RWPE2 (cell line): ENCODE data around the gene DSCAM.

Experiments used
- ATAC-seq: fragments of 200-7000 bp; cut with Tn5 transposase; 3 replicates; pipeline ENCODE4 v1.9.1; 2021; ENCODE audit warnings: low read depth
- DNase-seq: peaks from one replicate; pipeline ENCODE4 v3.0.0-alpha.2; 2020; ENCODE audit warnings: low spot score
- H3K27ac ChIP-seq: fragments of 450-650 bp; 2 replicates; pipeline ENCODE4 v1.5.1; 2017; ENCODE audit warnings: mild to moderate bottlenecking; ENCODE audit not compliant: poor library complexity, severe bottlenecking
- H3K27me3 ChIP-seq: fragments of 250-450 bp; sonication (Bioruptor Pico); 2 replicates; pipeline ENCODE4 v1.5.1; 2021; ENCODE audit warnings: mild to moderate bottlenecking, moderate library complexity; ENCODE audit not compliant: insufficient read depth, poor library complexity, severe bottlenecking
- H3K36me3 ChIP-seq: fragments of 250-450 bp; sonication (Bioruptor Pico); 2 replicates; pipeline ENCODE4 v1.5.1; 2020; ENCODE audit warnings: low read depth, mild to moderate bottlenecking, moderate library complexity
- H3K4me1 ChIP-seq: fragments of 250-450 bp; sonication (Bioruptor Pico); 2 replicates; pipeline ENCODE4 v1.5.1; 2021; ENCODE audit warnings: mild to moderate bottlenecking, moderate library complexity; ENCODE audit not compliant: insufficient read depth, poor library complexity, severe bottlenecking
- H3K4me3 ChIP-seq: fragments of 250-450 bp; sonication (Bioruptor Pico); 2 replicates; pipeline ENCODE4 v1.5.1; 2021; ENCODE audit warnings: mild to moderate bottlenecking, moderate library complexity; ENCODE audit not compliant: severe bottlenecking
- H3K9me3 ChIP-seq: fragments of 250-450 bp; sonication (Bioruptor Pico); 2 replicates; pipeline ENCODE4 v1.5.1; 2021; ENCODE audit warnings: mild to moderate bottlenecking, moderate library complexity; ENCODE audit not compliant: severe bottlenecking
- TF ChIP-seq, protein P1 (sequence below): fragments of 450-650 bp; IDR thresholded peaks from one replicate; pipeline ENCODE4 v1.5.1; 2017; ENCODE audit warnings: mild to moderate bottlenecking, moderate library complexity; ENCODE audit not compliant: poor library complexity, severe bottlenecking

Gene DSCAM

DNA sequence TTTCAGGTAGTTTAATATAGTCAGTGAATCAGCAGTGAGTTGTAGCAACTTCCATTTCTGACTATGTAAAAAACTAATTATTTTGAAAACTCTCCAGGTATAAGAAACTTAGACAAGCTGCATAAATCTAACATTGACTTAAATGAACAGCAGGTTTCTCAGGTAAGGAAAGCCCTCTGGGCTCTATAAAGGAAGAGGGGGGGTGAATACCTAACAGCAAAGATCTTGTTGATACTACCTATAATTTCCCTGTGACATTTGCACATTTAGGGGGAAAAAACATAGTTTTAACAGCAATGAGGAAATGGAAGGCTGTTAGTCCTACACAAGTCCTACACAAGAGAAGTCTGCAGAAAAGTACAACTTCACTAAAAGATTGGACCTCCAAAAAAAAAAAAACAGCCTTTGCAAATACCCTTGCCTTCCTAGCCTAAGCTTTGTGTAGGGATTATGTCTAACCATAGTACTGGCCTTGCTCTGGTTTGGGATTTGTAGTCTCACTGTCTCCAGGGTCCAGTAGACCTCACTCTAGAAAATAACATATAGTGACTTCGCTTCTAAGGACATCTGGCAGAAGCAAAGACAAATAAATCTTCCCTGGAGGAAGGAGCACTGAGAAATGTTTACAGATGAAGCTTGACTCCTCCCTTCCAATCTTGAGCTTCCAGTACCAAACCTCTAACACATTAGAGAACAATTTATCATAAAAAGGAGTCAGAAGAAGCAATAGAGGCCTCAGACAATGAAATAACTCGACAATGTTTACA lies 459.8 kb downstream of the DSCAM start:
- no peak overlapping the region for H3K4me3 ChIP-seq
- H3K36me3 ChIP-seq = no peaks in the 10 kb centered on the region
- TF ChIP-seq, protein P1, sequence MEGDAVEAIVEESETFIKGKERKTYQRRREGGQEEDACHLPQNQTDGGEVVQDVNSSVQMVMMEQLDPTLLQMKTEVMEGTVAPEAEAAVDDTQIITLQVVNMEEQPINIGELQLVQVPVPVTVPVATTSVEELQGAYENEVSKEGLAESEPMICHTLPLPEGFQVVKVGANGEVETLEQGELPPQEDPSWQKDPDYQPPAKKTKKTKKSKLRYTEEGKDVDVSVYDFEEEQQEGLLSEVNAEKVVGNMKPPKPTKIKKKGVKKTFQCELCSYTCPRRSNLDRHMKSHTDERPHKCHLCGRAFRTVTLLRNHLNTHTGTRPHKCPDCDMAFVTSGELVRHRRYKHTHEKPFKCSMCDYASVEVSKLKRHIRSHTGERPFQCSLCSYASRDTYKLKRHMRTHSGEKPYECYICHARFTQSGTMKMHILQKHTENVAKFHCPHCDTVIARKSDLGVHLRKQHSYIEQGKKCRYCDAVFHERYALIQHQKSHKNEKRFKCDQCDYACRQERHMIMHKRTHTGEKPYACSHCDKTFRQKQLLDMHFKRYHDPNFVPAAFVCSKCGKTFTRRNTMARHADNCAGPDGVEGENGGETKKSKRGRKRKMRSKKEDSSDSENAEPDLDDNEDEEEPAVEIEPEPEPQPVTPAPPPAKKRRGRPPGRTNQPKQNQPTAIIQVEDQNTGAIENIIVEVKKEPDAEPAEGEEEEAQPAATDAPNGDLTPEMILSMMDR = no peak
- no peak overlapping the region for H3K27ac ChIP-seq
- H3K27me3 ChIP-seq = peaks cover 4% of the 10 kb centered on the region
- DNase-seq (no peak), ATAC-seq (no peak)
- no peaks in the 10 kb centered on the region for H3K9me3 ChIP-seq
- peaks cover 4% of the 10 kb centered on the region for H3K4me1 ChIP-seq

DNA sequence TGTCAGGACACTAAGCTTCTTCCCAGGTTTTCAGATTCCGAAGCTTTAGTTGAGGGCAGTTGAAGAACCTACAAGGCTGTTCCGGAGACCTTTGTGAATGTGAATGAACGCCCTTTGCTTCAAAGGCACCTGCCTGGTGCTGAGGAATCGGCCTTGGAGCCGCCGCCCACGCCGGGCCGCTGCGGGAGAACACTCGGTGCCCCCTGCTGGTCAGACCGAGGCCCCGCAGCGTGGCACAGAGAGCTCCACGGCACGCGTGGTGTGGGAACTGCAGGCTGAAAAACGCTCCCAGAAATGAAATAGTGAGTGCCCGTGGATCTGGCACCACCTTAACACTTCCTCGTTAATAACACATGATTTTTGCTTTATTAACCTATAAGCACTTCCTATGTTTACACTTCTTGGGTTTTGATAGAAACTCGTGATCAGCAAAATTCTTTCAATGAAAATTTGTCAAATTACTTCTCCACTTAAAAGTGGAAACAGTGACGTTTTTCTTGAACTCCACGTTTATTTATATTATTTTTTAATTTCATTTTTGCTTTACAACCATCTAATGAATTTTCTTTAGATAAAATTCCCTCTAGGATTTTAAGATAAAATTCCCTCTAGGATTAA lies 460.6 kb downstream of the DSCAM start:
- Histone ChIP-seq H3K27me3 (peaks cover 4% of the 10 kb centered on the region), H3K4me1 (peaks cover 4% of the 10 kb centered on the region), H3K4me3 (no peak overlapping the region), H3K27ac (no peak overlapping the region), H3K36me3 (no peaks in the 10 kb centered on the region), H3K9me3 (no peaks in the 10 kb centered on the region)
- TF ChIP-seq, protein P1 = peak; percentile 81
- DNase-seq = peak; percentile 51
- ATAC-seq = peak; percentile 79

DNA sequence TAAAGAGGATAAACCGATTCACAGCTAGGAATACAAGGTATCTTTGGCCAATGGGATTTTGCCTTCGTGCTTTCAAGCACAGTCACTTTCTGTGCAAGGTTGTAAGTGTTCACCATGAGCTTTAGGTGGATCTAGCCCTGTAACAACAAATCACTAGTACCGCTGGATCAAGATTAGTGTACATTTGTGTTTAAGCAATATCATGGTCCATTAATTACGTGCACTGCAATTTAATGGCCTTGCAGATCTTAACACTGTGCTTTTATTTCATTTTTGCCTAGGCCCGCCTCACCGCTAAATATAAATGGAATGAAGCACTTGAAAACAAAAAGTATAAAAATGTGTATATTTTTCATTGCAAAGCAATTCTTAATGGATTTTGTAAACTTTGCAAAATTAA lies 461.1 kb downstream of the DSCAM start:
- Histone ChIP-seq H3K27me3 (peaks cover 4% of the 10 kb centered on the region), H3K4me3 (no peak overlapping the region), H3K27ac (no peak overlapping the region), H3K4me1 (peaks cover 4% of the 10 kb centered on the region), H3K36me3 (no peaks in the 10 kb centered on the region), H3K9me3 (no peaks in the 10 kb centered on the region)
- TF ChIP-seq, protein P1 = no peak
- no peak for DNase-seq
- ATAC-seq = no peak

DNA sequence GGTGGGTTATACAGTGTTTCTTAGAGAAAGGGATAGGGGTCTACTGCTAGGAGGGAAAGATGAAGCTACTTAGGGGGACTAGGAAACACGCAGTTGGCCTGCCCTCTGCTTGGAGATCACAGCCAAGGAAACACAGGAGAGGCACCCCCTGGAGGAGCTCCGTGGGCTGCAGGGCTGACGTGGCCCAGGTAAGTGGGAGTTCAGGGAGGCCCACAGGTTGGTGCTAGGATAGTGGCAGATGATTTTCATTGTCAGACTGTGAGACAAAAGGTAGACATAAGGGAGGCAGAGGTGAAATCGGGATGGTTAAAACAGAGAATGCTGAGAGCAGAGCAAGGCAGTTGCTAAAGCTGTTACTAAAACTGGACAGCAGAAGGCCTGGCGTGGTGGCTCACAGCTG lies 463.0 kb downstream of the DSCAM start:
- no peak for ATAC-seq
- H3K4me3 ChIP-seq = no peak overlapping the region
- DNase-seq = no peak

More for the DNA sequence above, 463.0 kb downstream of the DSCAM start:
- Histone ChIP-seq H3K36me3 (no peaks in the 10 kb centered on the region), H3K27me3 (peaks cover 4% of the 10 kb centered on the region), H3K27ac (no peak overlapping the region), H3K9me3 (no peaks in the 10 kb centered on the region), H3K4me1 (peaks cover 4% of the 10 kb centered on the region)
- TF ChIP-seq, protein P1 = no peak
